Mesodermal cell (in vitro differentiated cells): Measurements from ENCODE around the gene CAND1.

Source experiments
- H3K27ac ChIP-seq: 2 replicates; pipeline ENCODE4 v1.7.0; 2013; ENCODE audit warnings: mild to moderate bottlenecking, low read depth, low read length, moderate library complexity; ENCODE audit not compliant: severe bottlenecking
- H3K36me3 ChIP-seq: 2 replicates; pipeline ENCODE4 v1.7.1; 2013; ENCODE audit warnings: mild to moderate bottlenecking, low read length, moderate library complexity; ENCODE audit not compliant: control insufficient read depth, insufficient read depth
- H3K4me1 ChIP-seq: one replicate; pipeline ENCODE4 v1.7.1; 2013; ENCODE audit warnings: mild to moderate bottlenecking, low read length; ENCODE audit not compliant: insufficient read depth, control insufficient read depth, poor library complexity, severe bottlenecking
- H3K4me3 ChIP-seq: 2 replicates; pipeline ENCODE4 v1.7.0; 2013; ENCODE audit warnings: low read length, control low read depth, mild to moderate bottlenecking; ENCODE audit not compliant: insufficient read depth, poor library complexity, severe bottlenecking; ENCODE audit errors: extremely low read depth
- H3K9me3 ChIP-seq: 2 replicates; pipeline ENCODE4 v1.7.1; 2013; ENCODE audit warnings: mild to moderate bottlenecking, low read length, moderate library complexity; ENCODE audit not compliant: control insufficient read depth
- WGBS, 2 experiments: methylation state at CpG; one replicate each; pipeline ENCODE4 v1.1.5; 2013; ENCODE audit warnings: missing lambda C conversion rate in 2 of 2; ENCODE audit not compliant: insufficient coverage in 2 of 2; 5-methylcytosine and 5-hydroxymethylcytosine counted together

The CAND1 gene

GRCh38 chr12:67280572-67280971 lies 11.4 kb downstream of the CAND1 start:
- WGBS, 2 experiments, result no CpG with 5 or more reads among the region's 2 CpGs
- H3K27ac ChIP-seq, result no peak overlapping the region
- no peaks in the 10 kb centered on the region for H3K9me3 ChIP-seq
- H3K4me3 ChIP-seq, result no peak overlapping the region
- H3K4me1 ChIP-seq, result peaks cover 12% of the 10 kb centered on the region
- peaks cover 28% of the 10 kb centered on the region for H3K36me3 ChIP-seq

- H3K36me3 ChIP-seq, result peaks cover 39% of the 10 kb centered on the region
These were observed 15.4 kb downstream of the CAND1 start for GRCh38 chr12:67284561-67284960.

GRCh38 chr12:67286257-67286656 lies 17.1 kb downstream of the CAND1 start:
- no peak overlapping the region for H3K27ac ChIP-seq
- no peaks in the 10 kb centered on the region for H3K9me3 ChIP-seq
- 91 to 99% methylated on average over 4 to 5 of the region's 5 CpGs for WGBS, 2 experiments
- H3K4me1 ChIP-seq, result no peaks in the 10 kb centered on the region
- no peak overlapping the region for H3K4me3 ChIP-seq
- peaks cover 46% of the 10 kb centered on the region for H3K36me3 ChIP-seq

More at GRCh38 chr12:67284561-67284960, 15.4 kb downstream of the CAND1 start:
- 100% methylated on average over 1 of the region's 2 CpGs for WGBS, 2 experiments
- Histone ChIP-seq H3K9me3 (no peaks in the 10 kb centered on the region), H3K27ac (no peak overlapping the region), H3K4me1 (no peaks in the 10 kb centered on the region), H3K4me3 (no peak overlapping the region)

GRCh38 chr12:67287311-67287710 lies 18.2 kb downstream of the CAND1 start:
- Histone ChIP-seq H3K4me3 (no peak overlapping the region), H3K4me1 (no peaks in the 10 kb centered on the region), H3K27ac (no peak overlapping the region), H3K36me3 (peaks cover 44% of the 10 kb centered on the region), H3K9me3 (no peaks in the 10 kb centered on the region)
- no CpG with 5 or more reads among the region's 5 CpGs for WGBS, 2 experiments

GRCh38 chr12:67288561-67288960 lies 19.4 kb downstream of the CAND1 start:
- WGBS, 2 experiments, result 100% methylated on average over 1 of the region's 2 CpGs; no CpG with 5 or more reads in 1 of the 2 experiments
- H3K4me1 ChIP-seq, result no peaks in the 10 kb centered on the region
- no peaks in the 10 kb centered on the region for H3K9me3 ChIP-seq
- no peak overlapping the region for H3K27ac ChIP-seq
- peaks cover 43% of the 10 kb centered on the region for H3K36me3 ChIP-seq
- no peak overlapping the region for H3K4me3 ChIP-seq

- no peak overlapping the region for H3K27ac ChIP-seq
- peaks cover 47% of the 10 kb centered on the region for H3K36me3 ChIP-seq
- WGBS, 2 experiments, result 100% methylated on average over 1 of the region's 2 CpGs
- H3K4me1 ChIP-seq, result no peaks in the 10 kb centered on the region
- no peaks in the 10 kb centered on the region for H3K9me3 ChIP-seq
- no peak overlapping the region for H3K4me3 ChIP-seq
These were observed 21.2 kb downstream of the CAND1 start for GRCh38 chr12:67290378-67290777.

GRCh38 chr12:67299526-67299925 lies 30.4 kb downstream of the CAND1 start:
- Histone ChIP-seq H3K4me3 (no peak overlapping the region), H3K4me1 (no peaks in the 10 kb centered on the region), H3K9me3 (no peaks in the 10 kb centered on the region), H3K36me3 (peaks cover 71% of the 10 kb centered on the region), H3K27ac (no peak overlapping the region)
- WGBS, 2 experiments, result 100% methylated on average over 1 of the region's 2 CpGs; no CpG with 5 or more reads in 1 of the 2 experiments

GRCh38 chr12:67299926-67300325 lies 30.8 kb downstream of the CAND1 start:
- H3K36me3 ChIP-seq, result peaks cover 69% of the 10 kb centered on the region
- H3K9me3 ChIP-seq, result no peaks in the 10 kb centered on the region
- H3K4me3 ChIP-seq, result no peak overlapping the region
- H3K27ac ChIP-seq, result no peak overlapping the region
- 100% methylated on average over 4 of the region's 4 CpGs for WGBS, 2 experiments
- no peaks in the 10 kb centered on the region for H3K4me1 ChIP-seq

- no peak overlapping the region for H3K4me3 ChIP-seq
- no peak overlapping the region for H3K27ac ChIP-seq
- no peaks in the 10 kb centered on the region for H3K9me3 ChIP-seq
- H3K36me3 ChIP-seq, result peaks cover 72% of the 10 kb centered on the region
- H3K4me1 ChIP-seq, result no peaks in the 10 kb centered on the region
- 95 to 100% methylated on average over 4 to 6 of the region's 7 CpGs for WGBS, 2 experiments
These were observed 33.0 kb downstream of the CAND1 start for GRCh38 chr12:67302162-67302561.

GRCh38 chr12:67305544-67305943 lies 36.4 kb downstream of the CAND1 start:
- Histone ChIP-seq H3K36me3 (peaks cover 82% of the 10 kb centered on the region), H3K9me3 (no peaks in the 10 kb centered on the region), H3K27ac (no peak overlapping the region), H3K4me1 (no peaks in the 10 kb centered on the region), H3K4me3 (no peak overlapping the region)
- 86% methylated on average over 1 of the region's 1 CpG; no CpG with 5 or more reads in 1 of the 2 experiments for WGBS, 2 experiments

- H3K27ac ChIP-seq, result no peak overlapping the region
- WGBS, 2 experiments, result no CpG with 5 or more reads among the region's 2 CpGs
- H3K4me1 ChIP-seq, result no peaks in the 10 kb centered on the region
- H3K9me3 ChIP-seq, result no peaks in the 10 kb centered on the region
- no peak overlapping the region for H3K4me3 ChIP-seq
- H3K36me3 ChIP-seq, result peaks cover 92% of the 10 kb centered on the region
These were observed 37.6 kb downstream of the CAND1 start for GRCh38 chr12:67306712-67307111.
